GM12878 (cell line): Measurements from ENCODE around the gene LRRC74B. TPM values are rescaled to one million over a fixed set of nuclear protein-coding genes. Genes with fewer than 3 reads are reported as not detected.

Source experiments
- ATAC-seq: fragments of 200-7000 bp; cut with Tn5 transposase; 3 replicates; pipeline ENCODE4 v1.9.1; 2020; ENCODE audit warnings: mild to moderate bottlenecking, moderate library complexity
- BruUV-seq: library from RNA; stranded (reverse); fragments of 400-500 nt; replicated peaks from 2 replicates; lab custom pipeline; 2021; lab: Mats Ljungman, UMichigan
- CTCF ChIA-PET: fragments of 300-600 bp; sonication (Branson Sonifier 250); formaldehyde crosslinking; extraction: SDS; loops from one replicate; lab custom pipeline; 2021; ENCODE audit warnings: inconsistent platforms; lab: Yijun Ruan, JAX
- POLR2A ChIA-PET: fragments of 350-600 bp; formaldehyde crosslinking; extraction: SDS; loops from one replicate; lab custom pipeline; 2021; ENCODE audit warnings: inconsistent platforms; lab: Charles Lee
- RAD21 ChIA-PET: fragments of 300-600 bp; sonication (Branson Sonifier 250); formaldehyde crosslinking; loops from one replicate; lab custom pipeline; 2023; ENCODE audit warnings: antibody characterized with exemption; ENCODE audit not compliant: unreplicated experiment; lab: Charles Lee
- SMC1A ChIA-PET: fragments of 300-600 bp; sonication (Branson Sonifier 250); formaldehyde crosslinking; loops from one replicate; lab custom pipeline; 2023; ENCODE audit not compliant: unreplicated experiment, uncharacterized antibody; lab: Charles Lee
- DNase-seq: peaks from one replicate; pipeline ENCODE4 v3.0.0-alpha.2; 2011; ENCODE audit warnings: low read depth, low spot score
- FAIRE-seq: peaks from 3 replicates; lab custom pipeline; 2011; peaks lifted over from hg19 to GRCh38; lab: Jason Lieb, UNC
- H2AFZ ChIP-seq: 2 replicates; pipeline ENCODE4 v1.6.0; 2011; ENCODE audit warnings: low read depth, low read length, control low read depth; ENCODE audit not compliant: control insufficient read depth
- H3K27ac ChIP-seq: 2 replicates; pipeline ENCODE4 v1.5.1; 2011; ENCODE audit warnings: control low read depth; ENCODE audit not compliant: control insufficient read depth, insufficient read depth
- H3K27me3 ChIP-seq, 2 experiments: replicated peaks in 1 of 2; 2 replicates each; pipeline versions ENCODE4 v1.6.0 to v1.6.1; 2011; ENCODE audit warnings: low read length in 1 of 2; ENCODE audit not compliant: control insufficient read depth in 2 of 2, insufficient read depth in 2 of 2
- H3K36me3 ChIP-seq, 2 experiments: 2 replicates each; pipeline ENCODE4 v1.5.1; 2011; ENCODE audit warnings: low read length in 1 of 2; ENCODE audit not compliant: control insufficient read depth in 2 of 2, insufficient read depth in 2 of 2
- H3K4me1 ChIP-seq: 2 replicates; pipeline ENCODE4 v1.6.1; 2011; ENCODE audit warnings: mild to moderate bottlenecking, low read length, moderate library complexity, mixed read lengths; ENCODE audit not compliant: control insufficient read depth, insufficient read depth
- H3K4me2 ChIP-seq: 2 replicates; pipeline ENCODE4 v1.6.0; 2011; ENCODE audit warnings: control low read depth; ENCODE audit not compliant: control insufficient read depth, insufficient read depth
- H3K4me3 ChIP-seq: fragments of 200-600 bp; sonication (generic); 2 replicates; pipeline ENCODE4 v1.5.1; 2016
- H3K79me2 ChIP-seq: 2 replicates; pipeline ENCODE4 v1.6.0; 2011; ENCODE audit warnings: low read length; ENCODE audit not compliant: control insufficient read depth, insufficient read depth
- H3K9ac ChIP-seq: 2 replicates; pipeline ENCODE4 v1.8.0; 2011; ENCODE audit warnings: low read length, control low read depth, mixed read lengths; ENCODE audit not compliant: control insufficient read depth, insufficient read depth
- H3K9me3 ChIP-seq: replicated peaks from 3 replicates; pipeline ENCODE4 v1.5.1; 2011; ENCODE audit warnings: mild to moderate bottlenecking, low read length; ENCODE audit not compliant: control insufficient read depth, insufficient read depth
- H4K20me1 ChIP-seq: 2 replicates; pipeline ENCODE4 v1.6.0; 2011; ENCODE audit not compliant: control insufficient read depth, insufficient read depth
- CBX3 ChIP-seq: fragments of 200-600 bp; sonication (generic); IDR thresholded peaks from 2 replicates; pipeline ENCODE4 v1.6.1; 2016; ENCODE audit warnings: low read depth, borderline replicate concordance
- CTCF ChIP-seq, 3 experiments: IDR thresholded peaks in 2 of 3; conservative IDR thresholded peaks in 1 of 3; 2 replicates each; pipeline ENCODE4 v1.5.1; 2011; ENCODE audit warnings: low read depth in 3 of 3, low read length in 3 of 3, mild to moderate bottlenecking in 3 of 3, control low read depth in 2 of 3, moderate library complexity in 2 of 3, inconsistent platforms in 1 of 3, mixed read lengths in 1 of 3; ENCODE audit not compliant: control insufficient read depth in 2 of 3, insufficient read depth in 1 of 3; ENCODE audit errors: extremely low read depth in 1 of 3
- E4F1 ChIP-seq: fragments of 450-650 bp; IDR thresholded peaks from 2 replicates; pipeline ENCODE4 v1.6.1; 2018; ENCODE audit warnings: borderline replicate concordance, mild to moderate bottlenecking; ENCODE audit not compliant: partially characterized antibody
- NBN ChIP-seq: fragments of 450-650 bp; IDR thresholded peaks from 2 replicates; pipeline ENCODE4 v1.6.1; 2016
- NR2F1 ChIP-seq: fragments of 450-650 bp; conservative IDR thresholded peaks from 2 replicates; pipeline ENCODE4 v1.6.1; 2017; ENCODE audit warnings: mild to moderate bottlenecking
- WGBS: methylation state at CpG from one replicate; pipeline ENCODE4 v1.1.6; 2016; ENCODE audit warnings: low lambda C conversion rate; ENCODE audit not compliant: insufficient replicate concordance, insufficient coverage; ENCODE audit errors: missing lambda C conversion rate; 5-methylcytosine and 5-hydroxymethylcytosine counted together
- in situ Hi-C: fragments of 300-500 bp; cut with MboI; formaldehyde crosslinking; loops from 9 replicates; pipeline ENCODE4 v1.14.3; 2018; ENCODE audit warnings: mixed read lengths
- intact Hi-C: fragments of 100-400 bp; cut with micrococcal nuclease; formaldehyde crosslinking; loops from one replicate; pipeline ENCODE4 v1.14.2; 2022; ENCODE audit not compliant: unreplicated experiment
- polyA plus RNA-seq, 11 experiments: library from polyadenylated mRNA; depleted of rRNA in 4 of 11; unstranded in 6 of 11; stranded (reverse) in 5 of 11; fragments of >200 nt; fragmentation: Nextera tagmentation in 4 of 11; fragmentation: Illumina TruSeq in 1 of 11; extraction: Ambion mirVana in 4 of 11; extraction: Trizol in 1 of 11; gene quantifications; 1 replicate in 1 of 11; 2 replicates in 10 of 11; pipeline versions ENCODE4 v1.2.1 to v1.2.3, GENCODE V29; 2011 to 2016; ENCODE audit warnings: inconsistent platforms in 2 of 11, missing spikeins in 2 of 11, low read depth in 1 of 11
- total RNA-seq, 4 experiments: library from RNA; depleted of rRNA in 3 of 4; stranded (reverse); fragments of >200 nt in 3 of 4; fragmentation: Illumina TruSeq in 1 of 4; extraction: Trizol in 1 of 4; gene quantifications; 2 replicates each; pipeline versions ENCODE4 v1.2.1 to v1.2.3, GENCODE V29; 2013 to 2021

The LRRC74B gene
- total and polyA plus RNA-seq, 10 of the 15 experiments (the other 5 are each of a cell fraction or from before 2014, with no cell fraction given), result not detected

- 26% methylated on average over 13 of the region's 13 CpGs for WGBS
- no peaks in the 10 kb centered on the region for H4K20me1 ChIP-seq
- no peak for FAIRE-seq
- BruUV-seq, result no TSS peak
- no peak overlapping the region for H3K4me2 ChIP-seq
- intact Hi-C loops, result no loop called here
- ChIA-PET POLR2A (no interaction called here), RAD21 (no interaction called here), CTCF (interaction anchor here (0.8 to 1.0 kb wide), 2 partner anchors 63 to 69 kb away, joined by 3 read pairs; no protein-coding TSS in a partner anchor), SMC1A (no interaction called here)
- no peak overlapping the region for H2AFZ ChIP-seq
- peak; percentile 62 for ATAC-seq
- no peaks in the 10 kb centered on the region for H3K79me2 ChIP-seq
- DNase-seq, result no peak
- H3K9me3 ChIP-seq, result no peaks in the 10 kb centered on the region
- in situ Hi-C loops, result no loop called here
- no peak for TF ChIP-seq NR2F1
- no peak for TF ChIP-seq CBX3
- TF ChIP-seq E4F1, result no peak
- 0 out of 6 replicates have a peak, but pooled peaks of 1 of the 3 experiments have one; percentile 11 for TF ChIP-seq CTCF (IDR thresholded peaks at IDR 0.05 in 2 of 3, conservative IDR thresholded peaks at IDR 0.05 in 1 of 3; ENCODE audit: control insufficient read depth in 2 of 3, extremely low read depth in 1 of 3, insufficient read depth in 1 of 3, low read depth in 3 of 3, low read length in 3 of 3)
- TF ChIP-seq NBN, result no peak
- no peak overlapping the region for H3K9ac ChIP-seq
- no peak overlapping the region for H3K4me3 ChIP-seq
- no peak overlapping the region for H3K27ac ChIP-seq
- no peaks in the 10 kb centered on the region for H3K27me3 ChIP-seq
- H3K4me1 ChIP-seq, result peaks cover 7% of the 10 kb centered on the region
- no peaks in the 10 kb centered on the region for H3K36me3 ChIP-seq
Observed at GRCh38 chr22:21022955-21023614, 22.7 kb upstream of the LRRC74B start.
